MM.1S (cell line): ENCODE data around the gene TMEM42.

Experiments
- DNase-seq: peaks from one replicate; pipeline ENCODE4 v3.0.0-alpha.2; 2015
- H2AFZ ChIP-seq: fragments of 300-600 bp; sonication (generic); 2 replicates; pipeline ENCODE4 v1.6.0; 2016; ENCODE audit warnings: antibody characterized with exemption, low read length
- H3F3A ChIP-seq: fragments of 300-600 bp; sonication (generic); 2 replicates; pipeline ENCODE4 v1.6.1; 2016; ENCODE audit warnings: mild to moderate bottlenecking, antibody characterized with exemption, low read length, moderate library complexity, mixed read lengths; ENCODE audit not compliant: insufficient read depth
- H3K27ac ChIP-seq: fragments of 300-600 bp; sonication (generic); 2 replicates; pipeline ENCODE4 v1.5.1; 2016; ENCODE audit warnings: mild to moderate bottlenecking, low read length
- H3K27me3 ChIP-seq: fragments of 300-600 bp; sonication (generic); replicated peaks from 2 replicates; pipeline ENCODE4 v1.6.0; 2016; ENCODE audit warnings: low read length; ENCODE audit not compliant: insufficient read depth
- H3K36me3 ChIP-seq: fragments of 300-600 bp; sonication (generic); replicated peaks from 2 replicates; pipeline ENCODE4 v1.6.1; 2016; ENCODE audit warnings: mild to moderate bottlenecking, low read length, mixed read lengths; ENCODE audit not compliant: insufficient read depth
- H3K4me1 ChIP-seq: fragments of 300-600 bp; sonication (generic); 2 replicates; pipeline ENCODE4 v1.6.1; 2016; ENCODE audit warnings: low read length, mixed read lengths
- H3K4me2 ChIP-seq: fragments of 300-600 bp; sonication (generic); 2 replicates; pipeline ENCODE4 v1.6.0; 2016; ENCODE audit warnings: low read depth, low read length
- H3K4me3 ChIP-seq: fragments of 300-600 bp; sonication (generic); 2 replicates; pipeline ENCODE4 v1.5.1; 2016; ENCODE audit warnings: low read length, mixed read lengths
- H3K79me2 ChIP-seq: fragments of 300-600 bp; sonication (generic); 2 replicates; pipeline ENCODE4 v1.6.1; 2016; ENCODE audit warnings: mixed run types, low read length, mixed read lengths
- H3K9ac ChIP-seq: fragments of 300-600 bp; sonication (generic); 2 replicates; pipeline ENCODE4 v1.6.1; 2016; ENCODE audit warnings: low read length, mixed read lengths
- H3K9me2 ChIP-seq: fragments of 300-600 bp; sonication (generic); replicated peaks from 2 replicates; pipeline ENCODE4 v1.6.1; 2016; ENCODE audit warnings: mild to moderate bottlenecking, low read length, mixed read lengths; ENCODE audit not compliant: insufficient read depth
- H3K9me3 ChIP-seq: fragments of 300-600 bp; sonication (generic); replicated peaks from 2 replicates; pipeline ENCODE4 v1.6.1; 2016; ENCODE audit warnings: mild to moderate bottlenecking, low read length, mixed read lengths; ENCODE audit not compliant: insufficient read depth
- H4K20me1 ChIP-seq: fragments of 300-600 bp; sonication (generic); 2 replicates; pipeline ENCODE4 v1.6.1; 2016; ENCODE audit warnings: mild to moderate bottlenecking, low read length, moderate library complexity, mixed read lengths; ENCODE audit not compliant: insufficient read depth
- EZH2 ChIP-seq: fragments of 300-600 bp; sonication (generic); optimal IDR thresholded peaks from 2 replicates; pipeline ENCODE3; 2017; ENCODE audit warnings: low read depth, mild to moderate bottlenecking, antibody characterized with exemption, low read length, mixed read lengths
- EZH2phosphoT487 ChIP-seq: fragments of 300-600 bp; sonication (generic); IDR thresholded peaks from 2 replicates; pipeline ENCODE4 v1.6.1; 2018; ENCODE audit warnings: antibody characterized with exemption, low read length
- TF ChIP-seq, protein P1 (sequence below): fragments of 300-600 bp; sonication (generic); IDR thresholded peaks from 2 replicates; pipeline ENCODE4 v1.5.1; 2016; ENCODE audit warnings: antibody characterized with exemption, low read length, mixed read lengths

The TMEM42 gene

DNA sequence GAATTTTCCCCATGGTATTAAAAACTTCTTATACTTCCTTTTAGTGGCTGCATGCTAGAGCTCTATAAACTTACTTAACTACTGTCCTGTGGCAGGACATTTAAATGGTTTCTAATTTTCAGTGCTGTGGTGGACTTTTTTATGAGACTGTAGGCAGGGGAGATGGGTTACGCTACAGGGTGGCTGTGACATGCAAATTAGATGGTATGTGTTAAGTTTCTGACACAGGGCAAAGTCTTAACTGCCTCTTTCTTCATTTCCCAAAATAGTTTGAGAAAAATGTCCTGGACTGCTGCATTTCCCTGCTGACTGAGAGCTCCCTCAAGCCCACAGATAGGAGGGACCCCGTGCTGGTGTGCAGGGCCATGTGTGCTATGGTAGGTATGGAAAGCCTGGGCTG is 34.7 kb downstream of the TMEM42 start:
- Histone ChIP-seq H3K4me1 (no peaks in the 10 kb centered on the region), H3K4me2 (no peak overlapping the region), H3K9me3 (no peaks in the 10 kb centered on the region), H3K36me3 (no peaks in the 10 kb centered on the region), H3K27ac (no peak overlapping the region), H3K9me2 (no peaks in the 10 kb centered on the region), H3K4me3 (no peak overlapping the region), H4K20me1 (no peaks in the 10 kb centered on the region), H3K9ac (no peak overlapping the region), H3K27me3 (no peaks in the 10 kb centered on the region), H2AFZ (no peak overlapping the region), H3K79me2 (no peaks in the 10 kb centered on the region), H3F3A (no peaks in the 10 kb centered on the region)
- TF ChIP-seq, protein P1, sequence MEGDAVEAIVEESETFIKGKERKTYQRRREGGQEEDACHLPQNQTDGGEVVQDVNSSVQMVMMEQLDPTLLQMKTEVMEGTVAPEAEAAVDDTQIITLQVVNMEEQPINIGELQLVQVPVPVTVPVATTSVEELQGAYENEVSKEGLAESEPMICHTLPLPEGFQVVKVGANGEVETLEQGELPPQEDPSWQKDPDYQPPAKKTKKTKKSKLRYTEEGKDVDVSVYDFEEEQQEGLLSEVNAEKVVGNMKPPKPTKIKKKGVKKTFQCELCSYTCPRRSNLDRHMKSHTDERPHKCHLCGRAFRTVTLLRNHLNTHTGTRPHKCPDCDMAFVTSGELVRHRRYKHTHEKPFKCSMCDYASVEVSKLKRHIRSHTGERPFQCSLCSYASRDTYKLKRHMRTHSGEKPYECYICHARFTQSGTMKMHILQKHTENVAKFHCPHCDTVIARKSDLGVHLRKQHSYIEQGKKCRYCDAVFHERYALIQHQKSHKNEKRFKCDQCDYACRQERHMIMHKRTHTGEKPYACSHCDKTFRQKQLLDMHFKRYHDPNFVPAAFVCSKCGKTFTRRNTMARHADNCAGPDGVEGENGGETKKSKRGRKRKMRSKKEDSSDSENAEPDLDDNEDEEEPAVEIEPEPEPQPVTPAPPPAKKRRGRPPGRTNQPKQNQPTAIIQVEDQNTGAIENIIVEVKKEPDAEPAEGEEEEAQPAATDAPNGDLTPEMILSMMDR = no peak
- TF ChIP-seq EZH2phosphoT487 (no peak), EZH2 (no peak)
- DNase-seq = no peak

DNA sequence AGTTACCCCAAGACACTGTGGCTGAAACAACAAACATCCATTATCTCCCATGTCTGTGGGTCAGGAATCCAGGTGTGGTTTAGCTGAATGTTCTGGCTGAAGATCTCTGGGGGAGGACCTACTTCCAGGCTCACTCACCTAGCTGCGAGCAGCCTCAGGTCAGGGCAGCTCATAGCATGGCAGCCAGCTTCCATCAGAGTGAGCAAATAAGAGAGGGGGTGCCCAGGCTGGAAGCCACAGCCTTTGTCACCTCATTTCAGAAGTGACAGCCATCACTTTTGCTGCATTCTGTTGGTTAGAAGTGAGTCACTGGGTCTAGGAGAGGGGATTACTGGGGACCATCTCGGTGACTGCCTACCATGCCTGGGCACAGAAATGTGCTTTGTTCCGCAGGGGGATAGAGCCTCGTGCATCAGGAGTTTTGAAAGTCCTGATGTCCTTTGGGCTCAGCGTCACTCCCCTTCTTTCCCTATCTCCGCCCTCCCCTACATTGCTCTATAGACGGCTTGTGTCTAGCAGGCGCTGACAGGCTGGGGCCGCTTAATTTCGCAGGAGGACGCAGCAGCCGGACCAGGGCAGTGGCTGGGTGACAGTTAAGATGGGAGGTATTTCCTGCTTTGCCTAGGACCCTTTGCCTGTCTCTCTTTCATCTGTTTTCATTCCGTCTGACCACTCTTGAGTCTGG is 38.1 kb downstream of the TMEM42 start:
- no peak overlapping the region for H2AFZ ChIP-seq

DNA sequence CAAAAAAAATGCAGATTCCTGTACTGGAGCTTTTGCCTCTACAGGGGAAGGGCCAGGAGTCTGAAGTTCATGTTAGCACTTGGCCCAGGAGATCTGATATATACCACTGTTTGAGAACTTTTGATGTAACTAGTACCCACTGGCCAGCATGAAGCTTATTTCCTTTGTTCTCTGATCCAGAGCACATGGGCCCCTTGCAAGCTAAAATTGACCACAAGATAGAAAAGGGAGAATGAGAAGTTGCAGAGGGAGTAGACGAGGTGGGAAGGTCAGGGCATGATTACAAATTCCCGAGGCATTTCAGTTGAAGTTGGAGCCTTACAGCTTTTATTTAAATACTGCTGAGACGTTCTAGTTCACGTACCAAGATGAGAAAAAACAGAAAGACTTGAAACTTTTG is 40.9 kb downstream of the TMEM42 start:
- no peaks in the 10 kb centered on the region for H4K20me1 ChIP-seq
- no peak overlapping the region for H3K4me2 ChIP-seq
- no peak overlapping the region for H3K9ac ChIP-seq
- TF ChIP-seq, protein P1 = no peak
- no peak for TF ChIP-seq EZH2
- TF ChIP-seq EZH2phosphoT487 = no peak
- no peaks in the 10 kb centered on the region for H3K27me3 ChIP-seq
- H3K79me2 ChIP-seq = no peaks in the 10 kb centered on the region
- H3K9me3 ChIP-seq = no peaks in the 10 kb centered on the region
- no peak for DNase-seq
- no peaks in the 10 kb centered on the region for H3F3A ChIP-seq
- no peak overlapping the region for H3K27ac ChIP-seq
- no peak overlapping the region for H2AFZ ChIP-seq
- no peaks in the 10 kb centered on the region for H3K4me1 ChIP-seq
- no peaks in the 10 kb centered on the region for H3K36me3 ChIP-seq
- no peak overlapping the region for H3K4me3 ChIP-seq
- H3K9me2 ChIP-seq = no peaks in the 10 kb centered on the region

More for the DNA sequence above, 38.1 kb downstream of the TMEM42 start:
- no peak overlapping the region for H3K27ac ChIP-seq
- H3K27me3 ChIP-seq = no peaks in the 10 kb centered on the region
- H3K79me2 ChIP-seq = no peaks in the 10 kb centered on the region
- no peaks in the 10 kb centered on the region for H4K20me1 ChIP-seq
- no peak for DNase-seq
- no peaks in the 10 kb centered on the region for H3K4me1 ChIP-seq
- TF ChIP-seq, protein P1 = no peak
- no peak for TF ChIP-seq EZH2phosphoT487
- no peak for TF ChIP-seq EZH2
- H3K4me2 ChIP-seq = no peak overlapping the region
- no peaks in the 10 kb centered on the region for H3K36me3 ChIP-seq
- no peaks in the 10 kb centered on the region for H3K9me2 ChIP-seq
- H3K4me3 ChIP-seq = no peak overlapping the region
- no peaks in the 10 kb centered on the region for H3K9me3 ChIP-seq
- no peaks in the 10 kb centered on the region for H3F3A ChIP-seq
- no peak overlapping the region for H3K9ac ChIP-seq
